Duodenal mucosa (tissue), 2 donors: ENCODE measurements around the gene SH3RF3.

Source experiments
- H3K27ac ChIP-seq: one replicate; pipeline ENCODE4 v1.7.0; 2013; ENCODE audit warnings: low read depth, low read length
- H3K27me3 ChIP-seq, 2 donors: one replicate each; pipeline ENCODE4 v1.7.0; 2013; ENCODE audit warnings: low read length in 2 of 2, control low read depth in 1 of 2; ENCODE audit not compliant: insufficient read depth in 2 of 2, control insufficient read depth in 1 of 2
- H3K36me3 ChIP-seq, 2 donors: one replicate each; pipeline ENCODE4 v1.7.0; 2013; ENCODE audit warnings: low read length in 2 of 2, control low read depth in 1 of 2; ENCODE audit not compliant: insufficient read depth in 2 of 2, control insufficient read depth in 1 of 2
- H3K4me1 ChIP-seq, 2 donors: one replicate each; pipeline ENCODE4 v1.7.0; 2013; ENCODE audit warnings: low read length in 2 of 2, control low read depth in 1 of 2; ENCODE audit not compliant: insufficient read depth in 2 of 2, control insufficient read depth in 1 of 2
- H3K4me3 ChIP-seq, 2 donors: one replicate each; pipeline ENCODE4 v1.7.0; 2013; ENCODE audit warnings: low read length in 2 of 2, low read depth in 1 of 2
- H3K9ac ChIP-seq, 2 donors: one replicate each; pipeline ENCODE4 v1.7.0; 2013; ENCODE audit warnings: low read length in 2 of 2, low read depth in 1 of 2
- H3K9me3 ChIP-seq, 2 donors: one replicate each; pipeline ENCODE4 v1.7.0; 2013; ENCODE audit warnings: low read length in 2 of 2, control low read depth in 1 of 2; ENCODE audit not compliant: control insufficient read depth in 1 of 2

SH3RF3 gene

DNA sequence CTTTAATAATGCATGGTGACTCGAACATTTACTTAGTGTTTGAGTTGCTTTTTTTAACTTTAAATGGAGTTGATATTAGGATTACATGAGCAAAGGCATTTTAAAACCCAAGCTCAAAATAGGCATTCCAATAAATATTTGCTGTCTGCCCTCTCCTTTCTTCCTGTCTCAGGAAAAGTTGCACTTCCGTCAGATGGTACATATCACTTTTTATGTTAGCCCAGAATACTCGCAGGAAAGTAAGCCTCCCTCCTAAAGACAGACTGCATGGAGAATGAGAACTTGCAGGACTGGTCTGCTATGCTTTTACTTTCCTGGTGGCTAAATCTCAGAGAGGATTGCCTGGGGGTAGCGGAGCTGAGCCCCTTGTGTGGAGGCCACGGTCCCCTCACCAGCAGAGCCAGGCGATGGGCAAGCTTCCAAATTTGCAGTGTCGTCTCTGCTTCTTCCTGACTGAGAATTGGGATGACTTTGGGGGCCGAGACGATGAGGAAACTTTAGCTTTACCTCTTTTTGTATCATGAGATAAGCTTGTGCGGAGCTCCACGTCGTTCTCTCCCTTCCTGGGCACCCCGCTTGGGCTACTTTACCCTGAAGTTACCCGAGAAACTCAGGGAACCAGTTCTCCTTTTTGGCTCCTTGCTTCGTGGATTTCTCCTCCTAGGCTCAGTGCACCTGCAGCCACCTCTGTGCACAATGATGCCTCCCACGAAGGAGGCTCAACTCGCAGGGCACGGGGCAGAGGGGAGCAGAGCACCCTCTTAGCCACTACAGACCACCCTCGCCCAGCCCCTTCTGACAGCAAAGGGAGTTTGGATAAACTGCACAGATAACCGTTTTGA, 223.3 kb downstream of the SH3RF3 start:
- H3K9ac ChIP-seq: no peak overlapping the region
- H3K27me3 ChIP-seq: no peaks in the 10 kb centered on the region
- no peaks in the 10 kb centered on the region for H3K36me3 ChIP-seq
- no peak overlapping the region for H3K27ac ChIP-seq
- peaks cover 0 to 5% of the 10 kb centered on the region in 2 donors for H3K4me1 ChIP-seq
- no peak overlapping the region for H3K4me3 ChIP-seq
- no peaks in the 10 kb centered on the region for H3K9me3 ChIP-seq

DNA sequence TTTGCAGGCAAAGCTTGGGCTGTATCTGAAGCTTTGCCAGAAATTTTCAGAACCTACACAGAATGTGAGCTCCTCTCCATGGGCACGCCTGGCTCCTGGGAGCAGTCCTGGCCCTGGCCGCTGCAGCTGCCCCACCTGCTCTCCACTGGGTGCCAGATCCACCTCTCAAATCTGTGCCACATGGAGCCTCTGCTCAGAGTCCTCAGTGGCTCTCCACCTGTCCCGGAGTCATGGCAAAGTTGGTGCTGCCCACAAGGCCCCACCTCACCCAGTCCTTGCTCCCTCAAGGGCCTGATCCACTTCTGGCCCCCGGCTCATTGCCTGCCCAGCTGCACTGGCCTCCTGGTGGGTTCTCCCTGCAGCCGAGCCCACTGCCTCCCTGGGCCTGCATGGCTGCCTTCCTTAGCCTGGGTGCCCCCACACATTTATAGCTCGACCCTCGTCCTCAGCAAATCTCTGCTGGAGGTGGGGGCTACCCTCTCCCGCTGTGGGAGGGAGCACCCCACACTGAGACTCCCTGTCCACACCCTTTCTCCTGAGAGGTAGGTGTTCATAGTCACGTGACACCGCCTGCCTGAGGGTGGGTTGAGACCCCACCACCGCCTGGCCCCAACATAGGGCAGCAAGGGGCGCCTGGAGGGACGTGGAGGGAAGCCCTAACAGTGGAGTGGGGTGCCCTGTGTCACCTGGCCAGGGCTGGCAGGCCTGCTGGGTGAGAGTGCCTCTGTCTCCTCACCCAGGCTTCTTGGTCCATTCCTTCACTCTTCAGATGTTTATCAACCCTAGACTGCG, 224.1 kb downstream of the SH3RF3 start:
- H3K9ac ChIP-seq: no peak overlapping the region
- no peak overlapping the region for H3K27ac ChIP-seq
- H3K4me1 ChIP-seq: peaks cover 0 to 5% of the 10 kb centered on the region in 2 donors
- no peak overlapping the region for H3K4me3 ChIP-seq
- no peaks in the 10 kb centered on the region for H3K27me3 ChIP-seq
- H3K36me3 ChIP-seq: no peaks in the 10 kb centered on the region
- H3K9me3 ChIP-seq: peaks cover 0 to 3% of the 10 kb centered on the region in 2 donors

DNA sequence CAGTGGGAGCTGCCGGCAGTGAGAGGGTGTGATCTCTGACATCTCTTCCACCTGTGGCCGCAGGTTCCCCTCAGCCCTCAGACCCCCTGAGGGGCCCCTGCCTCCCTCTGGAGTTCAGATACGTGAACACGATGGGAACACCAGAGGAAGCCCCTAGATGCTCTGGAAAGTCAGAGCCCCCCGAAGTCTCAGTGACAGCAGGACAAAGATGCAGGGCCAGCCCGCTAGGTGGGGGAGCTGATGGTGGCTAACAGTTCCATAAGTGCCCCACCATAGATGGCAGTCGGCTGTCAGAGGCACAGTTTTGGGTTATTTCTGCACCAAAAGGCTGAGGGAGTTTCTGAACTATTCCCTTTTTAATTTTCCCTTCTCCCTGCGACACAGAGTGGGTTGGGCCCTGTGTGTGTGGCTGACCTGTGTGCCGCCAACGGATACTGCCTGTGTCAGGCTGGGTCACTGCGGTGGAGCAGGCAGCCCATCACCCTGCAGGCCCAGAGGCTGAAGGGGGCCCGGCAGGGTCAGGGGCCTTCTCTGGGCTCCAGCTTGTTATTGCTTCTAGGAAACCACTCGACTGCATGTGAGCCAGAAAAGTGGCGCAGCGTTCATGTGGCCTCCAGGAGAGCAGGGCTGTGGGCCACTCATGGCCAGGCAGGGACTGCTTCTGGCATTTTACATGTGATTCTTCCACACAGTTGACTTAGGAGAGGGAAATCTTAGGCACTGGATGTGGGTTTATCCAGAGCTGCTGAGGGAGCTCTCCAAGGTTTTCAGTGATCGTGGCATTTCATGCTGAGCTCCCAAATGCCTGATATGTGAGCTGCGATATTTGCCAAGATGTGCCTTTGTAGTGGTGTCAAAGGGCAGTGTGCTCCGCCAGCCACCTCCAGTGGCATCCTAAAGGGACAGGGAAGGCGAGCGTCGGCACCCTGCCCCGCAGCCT, 225.1 kb downstream of the SH3RF3 start:
- H3K4me3 ChIP-seq: no peak overlapping the region
- no peak overlapping the region for H3K27ac ChIP-seq
- peaks cover 0 to 3% of the 10 kb centered on the region in 2 donors for H3K4me1 ChIP-seq
- H3K9ac ChIP-seq: no peak overlapping the region
- no peaks in the 10 kb centered on the region for H3K27me3 ChIP-seq
- H3K9me3 ChIP-seq: peaks cover 0 to 3% of the 10 kb centered on the region in 2 donors
- H3K36me3 ChIP-seq: no peaks in the 10 kb centered on the region

DNA sequence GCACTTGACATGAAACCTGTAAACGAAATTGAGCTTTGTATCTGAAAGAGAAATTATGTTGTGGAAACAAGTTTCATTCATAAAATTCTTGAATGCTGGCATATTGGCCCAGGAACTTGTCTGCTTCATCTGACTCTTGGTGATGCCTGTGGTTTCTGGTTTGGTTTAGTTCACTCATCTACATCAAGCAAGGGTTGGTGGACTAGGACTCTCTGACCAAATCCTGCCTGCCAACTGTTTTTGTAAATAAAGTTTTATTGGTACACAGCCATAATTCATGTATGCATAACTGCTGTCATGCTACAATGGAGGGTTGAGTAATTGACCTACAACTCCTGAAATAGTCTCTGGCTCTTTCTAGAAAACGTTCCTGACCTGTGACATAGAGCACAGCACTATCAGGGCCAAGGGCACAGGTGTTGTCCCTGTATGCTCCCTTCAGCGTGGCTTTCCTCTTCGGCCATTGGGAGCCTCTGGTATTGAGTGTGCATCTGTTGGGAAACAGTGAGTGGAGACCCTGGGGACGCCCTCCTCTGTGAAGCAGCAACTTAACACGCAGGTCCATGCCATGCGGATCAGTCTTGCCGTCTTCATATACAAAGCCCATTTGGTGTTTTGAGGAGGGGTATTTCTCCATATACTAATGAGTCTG, 226.3 kb downstream of the SH3RF3 start:
- Histone ChIP-seq H3K4me1 (no peaks in the 10 kb centered on the region), H3K4me3 (no peak overlapping the region), H3K9ac (no peak overlapping the region), H3K36me3 (no peaks in the 10 kb centered on the region), H3K27me3 (no peaks in the 10 kb centered on the region), H3K9me3 (peaks cover 0 to 3% of the 10 kb centered on the region in 2 donors), H3K27ac (no peak overlapping the region)

DNA sequence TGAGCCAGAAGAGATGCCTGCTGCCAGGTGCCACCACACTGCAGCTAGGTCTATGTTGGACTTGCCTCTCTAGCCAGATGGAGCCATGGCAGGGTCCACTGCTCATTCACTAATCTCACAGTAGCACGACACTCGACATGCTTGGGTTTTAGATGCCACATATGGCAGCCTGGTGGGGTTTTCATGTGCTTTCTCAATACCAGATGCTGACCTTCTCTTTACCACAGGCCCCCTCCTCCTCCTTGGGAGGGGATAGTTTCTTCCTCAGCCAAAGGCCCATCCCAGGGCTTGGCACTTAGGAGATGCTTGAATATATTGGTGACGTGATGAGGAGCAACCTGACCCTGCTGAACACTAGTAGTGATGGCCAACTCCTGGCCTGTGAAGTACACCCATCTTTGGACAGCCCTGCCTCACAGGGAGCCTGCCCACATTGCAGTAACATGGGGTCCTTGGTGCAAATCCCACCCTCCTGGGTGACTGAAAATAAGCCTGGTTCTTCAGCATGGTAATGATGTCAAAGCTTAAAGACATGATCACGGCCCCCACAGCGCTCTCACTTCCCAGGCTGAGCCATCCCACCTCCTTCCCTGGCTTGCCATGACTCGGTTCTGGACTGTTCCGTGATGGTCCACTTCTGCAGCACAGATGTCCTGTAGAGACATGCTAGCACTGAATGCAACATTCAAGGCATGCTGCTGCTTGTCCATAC, 227.5 kb downstream of the SH3RF3 start:
- Histone ChIP-seq H3K27ac (no peak overlapping the region), H3K27me3 (no peaks in the 10 kb centered on the region), H3K9ac (no peak overlapping the region), H3K4me3 (no peak overlapping the region), H3K4me1 (no peaks in the 10 kb centered on the region), H3K9me3 (peaks cover 0 to 3% of the 10 kb centered on the region in 2 donors), H3K36me3 (no peaks in the 10 kb centered on the region)

DNA sequence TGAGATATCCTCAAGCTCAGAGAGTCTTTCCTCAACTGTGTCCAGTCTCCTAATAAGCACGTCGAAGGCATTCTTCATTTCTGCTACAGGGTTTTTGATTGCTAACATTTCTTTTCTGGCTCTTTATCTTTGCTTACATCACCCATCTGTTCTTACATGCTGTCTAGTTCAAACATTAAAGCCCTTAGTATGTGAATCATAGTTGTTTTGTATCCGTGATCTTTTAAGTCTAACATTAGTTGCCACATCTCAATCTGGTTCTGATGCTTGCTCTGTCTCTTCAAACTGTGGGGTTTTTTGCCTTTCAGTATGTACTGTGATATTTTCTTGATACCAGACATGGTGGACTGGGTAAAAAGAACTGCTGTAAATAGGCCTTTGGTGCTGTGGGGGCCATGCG, 235.2 kb downstream of the SH3RF3 start:
- no peak overlapping the region for H3K27ac ChIP-seq
- no peak overlapping the region for H3K4me3 ChIP-seq
- no peaks in the 10 kb centered on the region for H3K27me3 ChIP-seq
- no peaks in the 10 kb centered on the region for H3K4me1 ChIP-seq
- H3K36me3 ChIP-seq: no peaks in the 10 kb centered on the region
- no peak overlapping the region for H3K9ac ChIP-seq
- no peaks in the 10 kb centered on the region for H3K9me3 ChIP-seq

GRCh38 chr2:109365131-109365530, 236.1 kb downstream of the SH3RF3 start:
- H3K4me1 ChIP-seq: no peaks in the 10 kb centered on the region
- no peak overlapping the region for H3K27ac ChIP-seq
- H3K9me3 ChIP-seq: no peaks in the 10 kb centered on the region
- no peak overlapping the region for H3K9ac ChIP-seq
- H3K4me3 ChIP-seq: no peak overlapping the region
- H3K27me3 ChIP-seq: no peaks in the 10 kb centered on the region
- no peaks in the 10 kb centered on the region for H3K36me3 ChIP-seq

- no peaks in the 10 kb centered on the region for H3K36me3 ChIP-seq
Observed at GRCh38 chr2:109367683-109368082, 238.7 kb downstream of the SH3RF3 start.

DNA sequence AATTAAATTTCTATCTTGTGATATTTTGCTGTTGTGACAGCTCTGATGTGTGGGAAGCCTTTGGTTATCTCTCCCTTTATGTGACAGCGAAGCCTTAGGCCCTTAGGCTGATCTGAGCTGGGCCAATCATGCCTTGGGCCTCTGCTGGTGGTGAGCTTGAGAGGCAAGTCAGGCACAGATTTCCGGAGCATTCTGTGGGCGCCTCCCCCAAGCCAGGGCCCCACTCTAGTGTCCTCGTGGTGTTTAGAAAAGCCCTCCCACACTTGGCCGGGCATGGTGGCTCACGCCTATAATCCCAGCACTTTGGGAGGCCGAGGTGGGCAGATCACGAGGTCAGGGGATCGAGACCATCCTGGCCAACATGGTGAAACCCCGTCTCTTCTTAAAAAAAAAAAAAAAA, 239.8 kb downstream of the SH3RF3 start:
- H3K27me3 ChIP-seq: no peaks in the 10 kb centered on the region
- no peaks in the 10 kb centered on the region for H3K9me3 ChIP-seq
- no peak overlapping the region for H3K27ac ChIP-seq
- no peaks in the 10 kb centered on the region for H3K36me3 ChIP-seq
- no peak overlapping the region for H3K4me3 ChIP-seq
- H3K4me1 ChIP-seq: no peaks in the 10 kb centered on the region
- H3K9ac ChIP-seq: no peak overlapping the region

More at GRCh38 chr2:109367683-109368082, 238.7 kb downstream of the SH3RF3 start:
- H3K27me3 ChIP-seq: no peaks in the 10 kb centered on the region
- H3K9ac ChIP-seq: no peak overlapping the region
- H3K4me1 ChIP-seq: no peaks in the 10 kb centered on the region
- no peak overlapping the region for H3K4me3 ChIP-seq
- no peaks in the 10 kb centered on the region for H3K9me3 ChIP-seq
- no peak overlapping the region for H3K27ac ChIP-seq
